Prostate gland (tissue), 2 donors: ENCODE measurements around the gene BATF3.

Experiments
- POLR2A ChIP-seq: fragments of 450-650 bp; IDR thresholded peaks from one replicate; pipeline ENCODE4 v1.6.1; 2016; ENCODE audit warnings: antibody characterized with exemption, mild to moderate bottlenecking
- TF ChIP-seq, protein P1 (sequence below), 4 experiments: fragments of 200-600 bp in 2 of 4; fragments of 450-650 bp in 2 of 4; sonication (generic) in 2 of 4; IDR thresholded peaks; 1 replicate in 3 of 4; 2 replicates in 1 of 4; pipeline ENCODE4 v1.5.1; 2016 to 2019; ENCODE audit warnings: antibody characterized with exemption in 4 of 4, mild to moderate bottlenecking in 2 of 4, moderate library complexity in 2 of 4

DNA sequence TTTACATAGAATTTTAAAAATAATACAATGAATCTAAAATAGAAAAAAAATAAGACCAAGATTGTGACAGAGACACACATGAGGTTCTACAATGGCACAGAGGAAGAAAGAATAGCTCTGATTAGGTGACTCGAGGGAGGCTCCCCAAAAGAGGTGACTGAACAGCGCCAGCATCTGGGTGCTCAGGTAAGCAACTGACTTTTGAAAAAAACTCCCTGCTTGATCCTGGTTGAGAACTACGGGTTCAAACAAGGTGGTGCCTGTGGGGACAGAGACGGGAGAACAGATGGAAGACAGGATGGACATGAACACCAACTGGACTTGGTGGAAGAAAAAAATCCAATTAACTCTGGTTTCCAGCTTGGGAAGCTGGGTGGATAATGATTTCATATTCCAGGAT, 22.5 kb downstream of the BATF3 start:
- TF ChIP-seq POLR2A, result no peak
- TF ChIP-seq, protein P1, sequence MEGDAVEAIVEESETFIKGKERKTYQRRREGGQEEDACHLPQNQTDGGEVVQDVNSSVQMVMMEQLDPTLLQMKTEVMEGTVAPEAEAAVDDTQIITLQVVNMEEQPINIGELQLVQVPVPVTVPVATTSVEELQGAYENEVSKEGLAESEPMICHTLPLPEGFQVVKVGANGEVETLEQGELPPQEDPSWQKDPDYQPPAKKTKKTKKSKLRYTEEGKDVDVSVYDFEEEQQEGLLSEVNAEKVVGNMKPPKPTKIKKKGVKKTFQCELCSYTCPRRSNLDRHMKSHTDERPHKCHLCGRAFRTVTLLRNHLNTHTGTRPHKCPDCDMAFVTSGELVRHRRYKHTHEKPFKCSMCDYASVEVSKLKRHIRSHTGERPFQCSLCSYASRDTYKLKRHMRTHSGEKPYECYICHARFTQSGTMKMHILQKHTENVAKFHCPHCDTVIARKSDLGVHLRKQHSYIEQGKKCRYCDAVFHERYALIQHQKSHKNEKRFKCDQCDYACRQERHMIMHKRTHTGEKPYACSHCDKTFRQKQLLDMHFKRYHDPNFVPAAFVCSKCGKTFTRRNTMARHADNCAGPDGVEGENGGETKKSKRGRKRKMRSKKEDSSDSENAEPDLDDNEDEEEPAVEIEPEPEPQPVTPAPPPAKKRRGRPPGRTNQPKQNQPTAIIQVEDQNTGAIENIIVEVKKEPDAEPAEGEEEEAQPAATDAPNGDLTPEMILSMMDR (IDR thresholded peaks at IDR 0.05), result no peak
